K562 (cell line): ENCODE measurements around the gene BTNL8. TPM values are rescaled to one million over a fixed set of nuclear protein-coding genes. Genes with fewer than 3 reads are reported as not detected.

Source experiments
- AFF1 ChIP-seq, 2 experiments: fragments of 450-650 bp; IDR thresholded peaks; 2 replicates each; pipeline ENCODE4 v1.6.1; 2018; ENCODE audit warnings: mild to moderate bottlenecking in 2 of 2, low read depth in 1 of 2; ENCODE audit not compliant: partially characterized antibody in 2 of 2
- ARNT ChIP-seq, 2 experiments: fragments of 450-650 bp; IDR thresholded peaks; 2 replicates each; pipeline ENCODE4 v1.6.1; 2016; ENCODE audit warnings: mild to moderate bottlenecking in 1 of 2
- CBX3 ChIP-seq, 2 experiments: IDR thresholded peaks; 1 replicate in 1 of 2; 2 replicates in 1 of 2; pipeline ENCODE4 v1.6.1; 2012; ENCODE audit warnings: inconsistent platforms in 2 of 2, low read length in 2 of 2, borderline replicate concordance in 1 of 2, control low read depth in 1 of 2
- LCOR ChIP-seq: sonication (generic); formaldehyde crosslinking; IDR thresholded peaks from 2 replicates; pipeline ENCODE4 v1.8.0; 2022; ENCODE audit warnings: mild to moderate bottlenecking, missing genetic modification reagents
- NFYB ChIP-seq: IDR thresholded peaks from 2 replicates; pipeline ENCODE4 v1.6.1; 2011; ENCODE audit warnings: mild to moderate bottlenecking, moderate library complexity; ENCODE audit not compliant: insufficient read length; ENCODE audit errors: extremely low read depth
- RAD21 ChIP-seq, 2 experiments: fragments of 250-450 bp in 1 of 2; fragments of 450-650 bp in 1 of 2; sonication (Bioruptor Pico) in 1 of 2; formaldehyde crosslinking in 1 of 2; IDR thresholded peaks in 1 of 2; conservative IDR thresholded peaks in 1 of 2; 2 replicates each; pipeline versions ENCODE4 v1.4.0 to v1.8.0; 2020 to 2022; ENCODE audit warnings: mild to moderate bottlenecking in 2 of 2, moderate library complexity in 1 of 2
- RBM22 ChIP-seq: fragments of 200-400 bp; formaldehyde crosslinking; IDR thresholded peaks from 2 replicates; pipeline ENCODE4 v1.6.1; 2018; ENCODE audit warnings: low read length, low read depth; ENCODE audit not compliant: poor library complexity, severe bottlenecking
- SP2 ChIP-seq: IDR thresholded peaks from 2 replicates; pipeline ENCODE4 v1.6.1; 2011; ENCODE audit warnings: mild to moderate bottlenecking, low read depth, low read length, moderate library complexity; ENCODE audit not compliant: poor library complexity, severe bottlenecking; ENCODE audit errors: extremely low read depth
- TAF7 ChIP-seq: fragments of 450-650 bp; IDR thresholded peaks from 2 replicates; pipeline ENCODE4 v1.6.1; 2016; ENCODE audit warnings: missing genetic modification characterization, missing compliant biosample characterization
- ZNF445 ChIP-seq: fragments of 250-450 bp; sonication (Bioruptor Pico); IDR thresholded peaks from 2 replicates; pipeline ENCODE4 v1.4.0; 2020; ENCODE audit warnings: low read depth, mild to moderate bottlenecking, moderate library complexity
- polyA plus RNA-seq, 8 experiments: library from polyadenylated mRNA; depleted of rRNA in 4 of 8; stranded (reverse) in 5 of 8; unstranded in 3 of 8; fragments of >200 nt; fragmentation: Nextera tagmentation in 2 of 8; fragmentation: Illumina TruSeq in 1 of 8; extraction: Ambion mirVana in 2 of 8; extraction: Trizol in 1 of 8; gene quantifications; 2 replicates each; pipeline versions ENCODE4 v1.2.1 to v1.2.3, GENCODE V29; 2011 to 2014; ENCODE audit warnings: inconsistent platforms in 1 of 8, missing spikeins in 1 of 8
- total RNA-seq, 7 experiments: library from RNA; depleted of rRNA in 6 of 7; stranded (reverse); fragments of >200 nt in 6 of 7; fragmentation: Illumina TruSeq in 2 of 7; extraction: Trizol in 2 of 7; gene quantifications; 2 replicates each; pipeline versions ENCODE4 v1.2.1 to v1.2.3, GENCODE V29; 2011 to 2021; ENCODE audit warnings: low replicate concordance in 1 of 7
- TF ChIP-seq, protein P1 (sequence below): fragments of 450-650 bp; IDR thresholded peaks from one replicate; pipeline ENCODE4 v1.6.1; 2018; ENCODE audit warnings: mild to moderate bottlenecking, moderate library complexity; ENCODE audit not compliant: partially characterized antibody

Gene BTNL8
- total and polyA plus RNA-seq, 9 of the 15 experiments (the other 6 are each of a cell fraction or from before 2014, with no cell fraction given) = 0.04 to 0.18 (median 0.07) TPM; not detected in 6

DNA sequence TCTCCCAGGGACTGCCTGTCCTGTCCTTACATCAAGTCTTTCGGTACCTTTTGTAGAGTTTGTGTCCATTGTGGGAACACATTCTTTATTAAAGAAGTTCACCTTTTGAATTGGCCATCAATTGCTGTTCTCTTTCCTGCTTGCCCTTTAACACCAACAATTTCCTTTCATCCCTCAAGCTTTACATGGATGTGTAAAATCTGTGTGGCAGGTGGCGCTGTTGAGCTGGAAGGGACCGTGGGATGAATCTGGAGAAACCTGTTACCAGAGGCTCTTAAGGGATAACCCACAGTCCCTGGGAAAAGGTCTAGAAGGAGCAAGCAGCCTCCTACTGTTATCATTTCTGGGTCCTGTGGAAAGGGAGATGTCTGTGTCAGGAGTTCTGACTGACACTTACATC lies 30.0 kb upstream of the BTNL8 start (continued):
- TF ChIP-seq AFF1 (IDR thresholded peaks at IDR 0.05; ENCODE audit: low read depth in 1 of 2, partially characterized antibody in 2 of 2) = peak in 1 of 2 experiments; percentile 45
- no peak for TF ChIP-seq RBM22
- TF ChIP-seq SP2 = no peak
- no peak for TF ChIP-seq TAF7 (tag)
- TF ChIP-seq ZNF445 = no peak
- TF ChIP-seq CBX3 (IDR thresholded peaks at IDR 0.05; ENCODE audit: borderline replicate concordance in 1 of 2, low read length in 2 of 2) = no peak
- peak; percentile 88 to 95 for TF ChIP-seq RAD21 (CRISPR knock-in tag; conservative IDR thresholded peaks at IDR 0.05 in 1 of 2, IDR thresholded peaks at IDR 0.05 in 1 of 2)
- TF ChIP-seq NFYB = no peak
- TF ChIP-seq ARNT (IDR thresholded peaks at IDR 0.05) = peak in 1 of 2 experiments; percentile 62; a peak in 1 of 4 replicates
- TF ChIP-seq, protein P1, sequence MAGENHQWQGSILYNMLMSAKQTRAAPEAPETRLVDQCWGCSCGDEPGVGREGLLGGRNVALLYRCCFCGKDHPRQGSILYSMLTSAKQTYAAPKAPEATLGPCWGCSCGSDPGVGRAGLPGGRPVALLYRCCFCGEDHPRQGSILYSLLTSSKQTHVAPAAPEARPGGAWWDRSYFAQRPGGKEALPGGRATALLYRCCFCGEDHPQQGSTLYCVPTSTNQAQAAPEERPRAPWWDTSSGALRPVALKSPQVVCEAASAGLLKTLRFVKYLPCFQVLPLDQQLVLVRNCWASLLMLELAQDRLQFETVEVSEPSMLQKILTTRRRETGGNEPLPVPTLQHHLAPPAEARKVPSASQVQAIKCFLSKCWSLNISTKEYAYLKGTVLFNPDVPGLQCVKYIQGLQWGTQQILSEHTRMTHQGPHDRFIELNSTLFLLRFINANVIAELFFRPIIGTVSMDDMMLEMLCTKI = no peak
- peak; percentile 39; the same call in 1 of the 2 replicates for TF ChIP-seq LCOR (CRISPR knock-in tag)
